ENCODE results near the gene NOX4.
A peak's percentile ranks its signal among the peaks of the same experiment; 100 is the strongest.
"Not testable (repeated sequence)": the region's sequence is repeated elsewhere in the genome, so short reads cannot be mapped to it uniquely, and the experiment has no call there.

Gene NOX4

GRCh38 chr11:89457190-89457589, 34.0 kb downstream of the NOX4 start:
- DNase-seq, result no peak

- no peak for DNase-seq
These were observed 34.5 kb downstream of the NOX4 start for GRCh38 chr11:89456681-89457080.

- no peak for DNase-seq
These were observed 38.4 kb downstream of the NOX4 start for GRCh38 chr11:89452780-89453179.

- DNase-seq, result no peak
These were observed 43.3 kb downstream of the NOX4 start for GRCh38 chr11:89447845-89448244.

- DNase-seq, result no peak
These were observed 47.5 kb downstream of the NOX4 start for GRCh38 chr11:89443361-89444322.

GRCh38 chr11:89442801-89443200, 48.4 kb downstream of the NOX4 start:
- no peak for DNase-seq

GRCh38 chr11:89441606-89442005, 49.6 kb downstream of the NOX4 start:
- DNase-seq, result no peak

- no peak for DNase-seq
These were observed 53.9 kb downstream of the NOX4 start for GRCh38 chr11:89437317-89437716.

GRCh38 chr11:89436071-89436470, 55.1 kb downstream of the NOX4 start:
- no peak for DNase-seq

GRCh38 chr11:89433278-89433677, 57.9 kb downstream of the NOX4 start:
- no peak for DNase-seq

- not testable (repeated sequence) for DNase-seq
These were observed 59.0 kb downstream of the NOX4 start for GRCh38 chr11:89432182-89432581.

GRCh38 chr11:89426501-89426900, 64.7 kb downstream of the NOX4 start:
- not testable (repeated sequence) for DNase-seq

- DNase-seq, result no peak
These were observed 69.5 kb downstream of the NOX4 start for GRCh38 chr11:89421718-89422117.

- no peak for DNase-seq
These were observed 70.2 kb downstream of the NOX4 start for GRCh38 chr11:89420981-89421380.

GRCh38 chr11:89416961-89417360, 74.2 kb downstream of the NOX4 start:
- DNase-seq, result no peak

- not testable (repeated sequence) for DNase-seq
These were observed 80.1 kb downstream of the NOX4 start for GRCh38 chr11:89411112-89411511.

GRCh38 chr11:89410666-89411065, 80.5 kb downstream of the NOX4 start:
- DNase-seq, result not testable (repeated sequence)

GRCh38 chr11:89408441-89408840, 82.7 kb downstream of the NOX4 start:
- DNase-seq, result not testable (repeated sequence)

- DNase-seq, result peak; percentile 4
These were observed 85.5 kb downstream of the NOX4 start for GRCh38 chr11:89405629-89406028.

GRCh38 chr11:89391654-89392053, 99.5 kb downstream of the NOX4 start:
- DNase-seq, result not testable (repeated sequence)

- not testable (repeated sequence) for DNase-seq
These were observed 103.7 kb downstream of the NOX4 start for GRCh38 chr11:89387501-89387900.

- DNase-seq, result not testable (repeated sequence)
These were observed 108.2 kb downstream of the NOX4 start for GRCh38 chr11:89382986-89383385.

GRCh38 chr11:89381094-89381493, 110.1 kb downstream of the NOX4 start:
- no peak for DNase-seq

- not testable (repeated sequence) for DNase-seq
These were observed 111.0 kb downstream of the NOX4 start for GRCh38 chr11:89379976-89380771.
